OCI-LY3 (cell line): Measurements from ENCODE around the gene SMARCA1.

ENCODE experiments used
- H2AFZ ChIP-seq: fragments of 200-600, 300-600 bp; shearing (Covaris generic); 2 replicates; pipeline ENCODE4 v1.6.0; 2014; ENCODE audit warnings: antibody characterized with exemption, low read depth, low read length
- H3K27ac ChIP-seq: fragments of 200-600, 300-600 bp; sonication (generic); 2 replicates; pipeline ENCODE4 v1.5.1; 2014; ENCODE audit warnings: mild to moderate bottlenecking, low read length, moderate library complexity, mixed read lengths
- H3K27me3 ChIP-seq: fragments of 200-600, 300-600 bp; sonication (generic); 2 replicates; pipeline ENCODE4 v1.6.1; 2014; ENCODE audit warnings: low read depth, low read length, mixed read lengths
- H3K36me3 ChIP-seq: fragments of 200-600, 300-600 bp; sonication (generic); replicated peaks from 2 replicates; pipeline ENCODE3; 2014; ENCODE audit warnings: low read depth, low read length, mixed read lengths
- H3K4me1 ChIP-seq: fragments of 300-600, 200-600 bp; sonication (generic); 2 replicates; pipeline ENCODE4 v1.6.1; 2014; ENCODE audit warnings: low read length, mixed read lengths
- H3K4me2 ChIP-seq: fragments of 200-600, 300-600 bp; sonication (generic); 2 replicates; pipeline ENCODE4 v1.6.1; 2014; ENCODE audit warnings: low read length, mixed read lengths
- H3K4me3 ChIP-seq: fragments of 300-600, 200-600 bp; sonication (generic); 2 replicates; pipeline ENCODE4 v1.5.1; 2014; ENCODE audit warnings: antibody characterized with exemption, mild to moderate bottlenecking, low read length, moderate library complexity
- H3K79me2 ChIP-seq: fragments of 300-600, 200-600 bp; shearing (Covaris generic); 2 replicates; pipeline ENCODE4 v1.6.1; 2014; ENCODE audit warnings: mild to moderate bottlenecking, low read length, mixed read lengths
- H3K9ac ChIP-seq: fragments of 300-600, 200-600 bp; shearing (Covaris generic); 2 replicates; pipeline ENCODE4 v1.6.0; 2014; ENCODE audit warnings: mild to moderate bottlenecking, low read length, moderate library complexity
- H3K9me3 ChIP-seq: fragments of 200-600, 300-600 bp; shearing (Covaris generic); 2 replicates; pipeline ENCODE4 v1.6.1; 2014; ENCODE audit warnings: low read length, mixed read lengths; ENCODE audit not compliant: insufficient read depth
- H4K20me1 ChIP-seq: fragments of 200-600, 300-600 bp; sonication (generic); 2 replicates; pipeline ENCODE4 v1.6.1; 2016; ENCODE audit warnings: low read length, mixed read lengths; ENCODE audit not compliant: insufficient read depth
- EZH2phosphoT487 ChIP-seq: fragments of 200-600 bp; shearing (Covaris generic); IDR thresholded peaks from 2 replicates; pipeline ENCODE4 v1.6.1; 2018; ENCODE audit warnings: antibody characterized with exemption, mixed run types, low read depth
- TF ChIP-seq, protein P1 (sequence below): fragments of 200-600, 300-600 bp; sonication (generic); IDR thresholded peaks from 2 replicates; pipeline ENCODE4 v1.5.1; 2014; ENCODE audit warnings: antibody characterized with exemption, low read length, low read depth

Gene SMARCA1

DNA sequence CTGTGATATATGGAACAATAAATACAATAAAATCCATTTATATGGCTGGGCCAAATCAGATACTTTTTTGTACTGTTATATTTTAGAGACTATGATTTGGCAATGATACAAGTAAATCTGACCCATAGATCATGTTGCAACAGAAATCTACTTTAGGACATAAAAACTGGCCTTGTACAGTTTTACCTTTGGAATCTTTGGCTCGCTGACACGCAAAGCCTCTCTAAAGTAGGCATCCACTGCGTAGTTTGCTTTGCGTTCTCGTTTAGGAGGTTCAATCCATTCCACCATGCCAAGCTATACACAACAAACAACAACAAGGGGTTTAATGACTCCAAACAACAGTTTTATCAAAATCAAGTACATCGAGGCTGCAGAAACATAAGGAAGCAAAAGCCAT is 42.4 kb downstream of the SMARCA1 start:
- Histone ChIP-seq H3K27ac (no peak overlapping the region), H3K36me3 (no peaks in the 10 kb centered on the region), H3K4me2 (no peak overlapping the region), H3K9me3 (no peaks in the 10 kb centered on the region), H3K9ac (no peak overlapping the region), H3K27me3 (no peaks in the 10 kb centered on the region), H3K4me3 (no peak overlapping the region), H3K4me1 (no peaks in the 10 kb centered on the region), H3K79me2 (no peaks in the 10 kb centered on the region), H4K20me1 (no peaks in the 10 kb centered on the region), H2AFZ (no peak overlapping the region)
- TF ChIP-seq EZH2phosphoT487 = no peak
- TF ChIP-seq, protein P1, sequence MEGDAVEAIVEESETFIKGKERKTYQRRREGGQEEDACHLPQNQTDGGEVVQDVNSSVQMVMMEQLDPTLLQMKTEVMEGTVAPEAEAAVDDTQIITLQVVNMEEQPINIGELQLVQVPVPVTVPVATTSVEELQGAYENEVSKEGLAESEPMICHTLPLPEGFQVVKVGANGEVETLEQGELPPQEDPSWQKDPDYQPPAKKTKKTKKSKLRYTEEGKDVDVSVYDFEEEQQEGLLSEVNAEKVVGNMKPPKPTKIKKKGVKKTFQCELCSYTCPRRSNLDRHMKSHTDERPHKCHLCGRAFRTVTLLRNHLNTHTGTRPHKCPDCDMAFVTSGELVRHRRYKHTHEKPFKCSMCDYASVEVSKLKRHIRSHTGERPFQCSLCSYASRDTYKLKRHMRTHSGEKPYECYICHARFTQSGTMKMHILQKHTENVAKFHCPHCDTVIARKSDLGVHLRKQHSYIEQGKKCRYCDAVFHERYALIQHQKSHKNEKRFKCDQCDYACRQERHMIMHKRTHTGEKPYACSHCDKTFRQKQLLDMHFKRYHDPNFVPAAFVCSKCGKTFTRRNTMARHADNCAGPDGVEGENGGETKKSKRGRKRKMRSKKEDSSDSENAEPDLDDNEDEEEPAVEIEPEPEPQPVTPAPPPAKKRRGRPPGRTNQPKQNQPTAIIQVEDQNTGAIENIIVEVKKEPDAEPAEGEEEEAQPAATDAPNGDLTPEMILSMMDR = no peak

DNA sequence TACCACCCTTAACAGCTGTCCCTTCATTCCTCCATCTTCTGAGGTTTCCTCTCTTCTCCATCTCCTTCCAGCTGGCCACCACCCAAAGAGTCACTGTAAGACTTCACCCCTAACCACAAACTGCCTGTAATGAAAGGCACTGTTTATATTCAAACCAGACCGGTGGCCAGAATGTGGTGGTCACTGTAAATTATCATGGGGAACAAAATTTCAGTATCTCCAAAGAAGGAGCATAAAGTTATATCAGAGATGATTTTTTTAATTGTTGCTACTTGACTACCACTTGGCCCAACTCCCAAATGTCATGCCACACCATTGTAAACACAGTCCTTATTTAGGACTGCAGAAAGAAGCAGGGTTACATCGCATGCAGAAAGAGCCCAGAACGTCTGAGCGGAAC is 44.8 kb downstream of the SMARCA1 start:
- no peaks in the 10 kb centered on the region for H3K79me2 ChIP-seq
- H3K27ac ChIP-seq = no peak overlapping the region
- no peak overlapping the region for H3K9ac ChIP-seq
- no peaks in the 10 kb centered on the region for H3K27me3 ChIP-seq
- H3K36me3 ChIP-seq = no peaks in the 10 kb centered on the region
- no peak overlapping the region for H2AFZ ChIP-seq
- no peaks in the 10 kb centered on the region for H3K4me1 ChIP-seq
- H4K20me1 ChIP-seq = no peaks in the 10 kb centered on the region
- H3K4me3 ChIP-seq = no peak overlapping the region
- H3K9me3 ChIP-seq = no peaks in the 10 kb centered on the region
- TF ChIP-seq EZH2phosphoT487 = no peak
- TF ChIP-seq, protein P1 = no peak
- H3K4me2 ChIP-seq = no peak overlapping the region

DNA sequence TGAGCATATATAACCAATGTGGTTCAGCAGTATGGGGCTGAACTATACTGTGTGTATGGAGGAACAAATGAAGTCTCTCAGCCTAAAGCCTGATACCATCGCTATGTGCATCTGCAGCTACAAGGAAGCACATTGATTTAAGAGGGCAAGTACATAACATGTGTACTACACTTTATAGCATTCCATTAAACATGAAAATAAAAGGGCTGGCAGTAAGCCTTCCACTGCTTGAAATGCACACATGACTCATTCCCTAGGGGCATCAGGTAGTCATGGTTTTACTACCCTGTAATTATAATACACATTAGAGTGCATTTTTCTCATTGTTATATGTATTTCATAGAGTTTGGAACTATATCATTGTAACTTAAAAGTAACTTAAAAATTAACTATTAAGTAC is 51.2 kb downstream of the SMARCA1 start:
- no peak for TF ChIP-seq EZH2phosphoT487
- TF ChIP-seq, protein P1 = no peak
- Histone ChIP-seq H3K9ac (no peak overlapping the region), H3K4me3 (no peak overlapping the region), H3K9me3 (no peaks in the 10 kb centered on the region), H3K36me3 (no peaks in the 10 kb centered on the region), H3K27me3 (no peaks in the 10 kb centered on the region), H3K79me2 (no peaks in the 10 kb centered on the region), H3K4me1 (no peaks in the 10 kb centered on the region), H3K27ac (no peak overlapping the region), H4K20me1 (no peaks in the 10 kb centered on the region), H2AFZ (no peak overlapping the region), H3K4me2 (no peak overlapping the region)

DNA sequence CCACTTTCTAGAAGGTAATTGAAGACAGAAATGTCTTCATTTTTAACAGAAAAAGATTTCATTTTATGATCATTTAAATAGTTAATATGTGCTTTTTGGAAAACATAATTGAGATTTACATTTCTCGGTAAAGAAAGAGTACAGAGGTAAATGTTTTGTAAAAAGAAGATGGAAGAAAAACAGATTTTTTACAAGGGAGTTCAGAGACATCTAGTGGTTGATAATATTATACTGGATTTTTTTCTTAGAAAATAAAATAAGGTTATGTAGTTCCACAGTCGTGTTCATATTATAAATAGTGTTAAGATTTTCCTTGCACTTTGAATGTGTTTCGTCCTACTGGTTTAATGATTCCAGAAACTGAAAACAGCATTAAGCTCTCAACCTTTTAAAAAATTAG is 60.6 kb downstream of the SMARCA1 start:
- TF ChIP-seq, protein P1 = peak; percentile 50
- no peak for TF ChIP-seq EZH2phosphoT487
- no peaks in the 10 kb centered on the region for H3K79me2 ChIP-seq
- 0 out of 2 replicates have a peak, but pooled peaks cover 4% of the 10 kb centered on the region for H3K27me3 ChIP-seq
- peaks cover 13% of the 10 kb centered on the region for H3K4me1 ChIP-seq
- no peaks in the 10 kb centered on the region for H3K36me3 ChIP-seq
- H4K20me1 ChIP-seq = no peaks in the 10 kb centered on the region
- H2AFZ ChIP-seq = no peak overlapping the region
- H3K4me2 ChIP-seq = peak overlapping the region; percentile 40; the same call in 1 of the 2 replicates
- H3K4me3 ChIP-seq = no peak overlapping the region
- no peak overlapping the region for H3K9ac ChIP-seq
- H3K9me3 ChIP-seq = no peaks in the 10 kb centered on the region
- H3K27ac ChIP-seq = no peak overlapping the region
